Muscle layer of colon (tissue), 2 donors: ENCODE measurements around the gene APP.

Source experiments
- H3K27ac ChIP-seq: one replicate; pipeline ENCODE4 v1.7.0; 2013; ENCODE audit warnings: low read depth, mild to moderate bottlenecking, low read length, moderate library complexity
- H3K27me3 ChIP-seq, 2 donors: one replicate each; pipeline ENCODE4 v1.7.0; 2013; ENCODE audit warnings: low read length in 2 of 2, mild to moderate bottlenecking in 2 of 2; ENCODE audit not compliant: insufficient read depth in 2 of 2, control insufficient read depth in 1 of 2
- H3K36me3 ChIP-seq: one replicate; pipeline ENCODE4 v1.7.0; 2013; ENCODE audit warnings: mild to moderate bottlenecking, low read length; ENCODE audit not compliant: insufficient read depth
- H3K4me1 ChIP-seq: one replicate; pipeline ENCODE4 v1.7.0; 2013; ENCODE audit warnings: mild to moderate bottlenecking, low read length; ENCODE audit not compliant: insufficient read depth
- H3K4me3 ChIP-seq, 2 donors: one replicate each; pipeline ENCODE4 v1.7.0; 2013; ENCODE audit warnings: low read length in 2 of 2, low read depth in 1 of 2, mild to moderate bottlenecking in 1 of 2, moderate library complexity in 1 of 2
- H3K9ac ChIP-seq: one replicate; pipeline ENCODE4 v1.7.0; 2013; ENCODE audit warnings: low read length
- H3K9me3 ChIP-seq: one replicate; pipeline ENCODE4 v1.7.0; 2013; ENCODE audit warnings: mild to moderate bottlenecking, low read length
- donor health status: abdominal sarcoma.
- donor health status: Adenocarcinoma of cecum.

APP gene

DNA sequence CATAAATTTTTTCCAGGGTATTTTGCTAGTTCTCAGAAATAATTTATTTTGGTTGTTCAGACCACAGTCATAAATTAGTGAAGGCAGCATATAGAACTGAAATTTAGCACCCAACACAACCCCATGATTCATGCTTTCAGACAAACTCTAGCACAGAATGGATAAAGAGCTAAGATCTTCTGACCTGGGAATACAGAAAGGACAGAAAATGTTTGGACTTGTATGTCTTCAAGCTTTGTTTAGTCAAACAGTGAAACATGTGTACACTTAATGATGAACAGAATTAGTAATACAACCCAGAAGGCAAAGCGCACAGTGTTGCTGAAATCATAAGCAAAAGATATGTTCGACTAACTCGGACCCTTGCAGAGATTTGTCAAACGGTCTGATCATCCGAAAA, 205.6 kb downstream of the APP start:
- Histone ChIP-seq H3K36me3 (peaks cover 4% of the 10 kb centered on the region), H3K4me1 (no peaks in the 10 kb centered on the region), H3K9me3 (no peaks in the 10 kb centered on the region), H3K27ac (no peak overlapping the region), H3K27me3 (no peaks in the 10 kb centered on the region), H3K4me3 (no peak overlapping the region), H3K9ac (no peak overlapping the region)

DNA sequence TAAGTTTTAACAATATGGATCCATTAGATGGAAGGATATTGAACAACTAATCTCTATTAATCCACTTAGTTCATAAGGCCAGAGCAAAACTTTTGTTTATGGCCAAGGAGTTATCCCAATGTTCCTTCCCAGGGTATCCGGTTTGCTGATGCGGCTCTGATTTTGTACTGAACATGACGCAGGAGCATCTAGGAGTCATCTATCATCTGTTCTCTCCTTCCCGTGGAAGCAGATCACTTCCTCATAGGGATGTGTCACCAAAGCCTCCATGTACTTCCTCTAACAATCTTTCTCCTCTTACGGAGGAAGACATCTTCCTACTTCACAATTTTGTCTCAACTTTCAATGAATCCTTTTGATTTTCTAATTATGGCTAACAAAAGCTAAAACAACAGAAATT, 206.6 kb downstream of the APP start:
- Histone ChIP-seq H3K27me3 (no peaks in the 10 kb centered on the region), H3K36me3 (peaks cover 8% of the 10 kb centered on the region), H3K9ac (no peak overlapping the region), H3K4me1 (no peaks in the 10 kb centered on the region), H3K9me3 (no peaks in the 10 kb centered on the region), H3K27ac (no peak overlapping the region), H3K4me3 (no peak overlapping the region)

- Histone ChIP-seq H3K4me3 (no peak overlapping the region), H3K4me1 (no peaks in the 10 kb centered on the region), H3K27me3 (no peaks in the 10 kb centered on the region), H3K27ac (no peak overlapping the region), H3K9me3 (no peaks in the 10 kb centered on the region), H3K36me3 (peaks cover 8% of the 10 kb centered on the region), H3K9ac (no peak overlapping the region)
Observed at GRCh38 chr21:25963181-25963580, 207.4 kb downstream of the APP start.

DNA sequence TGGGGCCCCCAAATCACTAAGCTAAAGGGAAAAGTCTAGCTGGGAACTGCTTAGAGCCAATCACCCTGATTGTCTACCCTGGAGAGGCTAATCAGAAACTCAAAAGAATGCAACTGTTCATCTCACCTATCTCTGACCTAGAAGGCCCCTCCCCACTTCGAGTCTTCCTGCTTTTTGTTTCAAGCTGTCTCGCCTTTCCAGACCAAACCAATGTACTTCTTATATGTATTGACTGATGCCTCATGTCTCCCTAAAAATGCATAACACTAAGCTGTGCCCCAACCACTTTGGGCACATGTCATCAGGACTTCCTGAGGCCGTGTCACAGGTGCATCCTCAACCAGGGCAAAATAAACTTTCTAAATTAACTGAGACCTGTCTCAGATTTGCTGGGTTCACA, 209.5 kb downstream of the APP start:
- H3K27ac ChIP-seq = no peak overlapping the region
- no peaks in the 10 kb centered on the region for H3K4me1 ChIP-seq
- H3K9ac ChIP-seq = no peak overlapping the region

DNA sequence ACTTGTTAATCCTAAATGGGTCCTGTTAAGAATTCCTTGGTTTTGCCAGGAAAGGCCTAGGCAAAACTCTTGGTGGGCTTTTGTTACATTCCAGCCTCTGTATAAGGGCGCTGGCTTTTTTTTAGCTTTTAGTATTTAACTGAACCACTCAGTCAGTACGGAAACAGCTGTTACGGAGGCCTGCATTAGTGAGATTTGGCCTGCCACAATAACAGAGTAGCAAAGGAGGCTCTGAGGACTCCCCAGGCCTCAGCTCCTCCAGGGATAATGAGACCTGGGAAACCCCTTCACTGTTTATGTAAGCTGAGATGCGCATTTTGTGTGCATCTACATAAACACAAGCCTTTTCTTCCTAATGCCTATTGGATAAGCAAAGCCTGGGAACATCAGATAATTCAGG, 210.2 kb downstream of the APP start:
- Histone ChIP-seq H3K4me1 (no peaks in the 10 kb centered on the region), H3K27ac (no peak overlapping the region), H3K36me3 (peaks cover 8% of the 10 kb centered on the region), H3K9ac (no peak overlapping the region), H3K9me3 (no peaks in the 10 kb centered on the region), H3K4me3 (no peak overlapping the region), H3K27me3 (no peaks in the 10 kb centered on the region)

More for the DNA sequence above, 209.5 kb downstream of the APP start:
- Histone ChIP-seq H3K4me3 (no peak overlapping the region), H3K36me3 (peaks cover 8% of the 10 kb centered on the region), H3K27me3 (no peaks in the 10 kb centered on the region), H3K9me3 (no peaks in the 10 kb centered on the region)

DNA sequence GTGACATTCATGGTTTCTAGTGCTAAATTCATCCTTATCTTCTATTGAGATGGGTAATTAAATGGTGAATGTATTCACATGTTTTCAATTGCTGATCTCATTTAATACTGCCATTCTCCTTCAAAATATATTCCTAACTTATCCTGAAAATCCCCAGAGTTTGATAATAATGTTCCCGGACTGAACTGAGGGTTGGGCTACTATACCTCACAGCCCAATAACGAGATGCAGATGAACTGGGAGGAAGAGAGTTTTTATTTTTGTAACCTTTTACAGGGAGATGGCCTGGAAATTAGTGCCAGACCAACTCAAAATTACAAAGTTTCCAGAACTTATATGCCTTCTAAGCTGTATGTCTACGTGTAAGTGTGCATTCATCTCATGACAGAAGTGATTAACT, 210.8 kb downstream of the APP start:
- H3K9ac ChIP-seq = no peak overlapping the region
- no peak overlapping the region for H3K4me3 ChIP-seq
- H3K27ac ChIP-seq = no peak overlapping the region

GRCh38 chr21:25956993-25957714, 213.4 kb downstream of the APP start:
- no peak overlapping the region for H3K27ac ChIP-seq
- H3K9ac ChIP-seq = no peak overlapping the region
- H3K36me3 ChIP-seq = peaks cover 7% of the 10 kb centered on the region
- H3K4me3 ChIP-seq = no peak overlapping the region
- no peaks in the 10 kb centered on the region for H3K9me3 ChIP-seq
- H3K4me1 ChIP-seq = no peaks in the 10 kb centered on the region
- no peaks in the 10 kb centered on the region for H3K27me3 ChIP-seq

More for the DNA sequence above, 210.8 kb downstream of the APP start:
- Histone ChIP-seq H3K36me3 (peaks cover 7% of the 10 kb centered on the region), H3K27me3 (no peaks in the 10 kb centered on the region), H3K4me1 (no peaks in the 10 kb centered on the region), H3K9me3 (no peaks in the 10 kb centered on the region)

GRCh38 chr21:25955646-25956045, 214.9 kb downstream of the APP start:
- Histone ChIP-seq H3K4me1 (no peaks in the 10 kb centered on the region), H3K4me3 (no peak overlapping the region), H3K9me3 (no peaks in the 10 kb centered on the region), H3K9ac (no peak overlapping the region), H3K27ac (no peak overlapping the region), H3K36me3 (peaks cover 7% of the 10 kb centered on the region), H3K27me3 (no peaks in the 10 kb centered on the region)

DNA sequence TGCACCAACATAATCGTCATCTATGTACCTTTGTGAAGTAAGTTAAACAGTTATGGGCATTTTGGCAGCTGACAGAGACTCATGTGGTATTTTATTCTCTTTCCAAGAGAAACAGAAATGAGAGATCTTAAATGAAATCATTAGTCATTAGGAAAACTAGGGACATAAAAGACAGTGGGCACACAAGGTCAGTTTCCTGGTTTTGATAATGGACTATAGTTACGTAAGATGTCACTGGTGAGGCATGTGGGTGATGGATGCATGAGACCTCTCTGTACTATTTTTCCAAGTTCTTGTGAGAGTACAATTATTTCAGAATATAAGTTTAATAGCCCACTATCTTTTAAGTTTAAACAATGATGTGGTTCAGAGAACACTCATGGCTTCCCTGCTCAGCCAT, 216.9 kb downstream of the APP start:
- Histone ChIP-seq H3K36me3 (peaks cover 4% of the 10 kb centered on the region), H3K9ac (no peak overlapping the region), H3K4me3 (no peak overlapping the region), H3K4me1 (no peaks in the 10 kb centered on the region), H3K9me3 (no peaks in the 10 kb centered on the region), H3K27me3 (no peaks in the 10 kb centered on the region), H3K27ac (peak overlapping the region; percentile 1)

- Histone ChIP-seq H3K36me3 (peaks cover 4% of the 10 kb centered on the region), H3K4me3 (no peak overlapping the region), H3K27me3 (no peaks in the 10 kb centered on the region), H3K9ac (no peak overlapping the region), H3K4me1 (no peaks in the 10 kb centered on the region), H3K9me3 (no peaks in the 10 kb centered on the region), H3K27ac (no peak overlapping the region)
Observed at GRCh38 chr21:25953196-25953595, 217.4 kb downstream of the APP start.

DNA sequence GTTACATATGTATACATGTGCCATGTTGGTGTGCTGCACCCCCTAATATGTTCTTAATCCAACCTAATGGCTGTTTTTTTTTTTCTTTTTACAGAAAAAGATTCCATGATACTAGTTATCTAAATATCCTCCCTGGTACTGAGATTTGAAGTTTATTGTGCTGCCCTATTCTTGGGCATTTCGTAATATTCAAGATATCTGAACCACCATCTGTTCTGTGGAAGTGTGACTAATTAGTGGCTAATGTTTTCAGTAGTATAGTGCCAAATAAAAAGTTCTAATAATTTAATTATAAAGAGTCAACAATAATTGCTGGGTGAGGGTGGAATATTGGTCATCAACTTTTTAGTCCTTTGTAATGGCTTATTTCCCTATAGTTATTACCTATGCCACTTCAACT, 218.3 kb downstream of the APP start:
- no peaks in the 10 kb centered on the region for H3K9me3 ChIP-seq
- peaks cover 4% of the 10 kb centered on the region for H3K36me3 ChIP-seq
- H3K4me3 ChIP-seq = no peak overlapping the region
- no peaks in the 10 kb centered on the region for H3K27me3 ChIP-seq
- no peak overlapping the region for H3K9ac ChIP-seq
- H3K4me1 ChIP-seq = no peaks in the 10 kb centered on the region
- H3K27ac ChIP-seq = no peak overlapping the region

DNA sequence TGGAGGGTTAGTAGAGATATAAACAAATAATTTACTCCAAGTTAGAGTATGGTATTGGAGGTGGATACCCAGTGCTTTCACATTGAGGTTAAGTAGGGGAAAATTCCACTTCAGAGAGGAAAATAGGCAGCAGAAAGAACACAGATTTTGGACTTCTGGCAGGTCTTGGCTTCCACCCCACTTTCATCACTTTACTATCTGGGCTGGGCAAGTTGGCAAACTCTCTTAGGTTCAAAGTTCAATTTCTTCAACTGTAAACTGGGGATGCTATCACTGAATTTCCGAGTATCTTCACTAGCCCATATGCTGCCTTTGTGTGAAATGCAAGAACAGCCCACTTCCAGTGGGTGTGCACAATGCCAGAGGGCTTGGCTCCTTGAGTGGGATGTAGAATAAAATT, 220.9 kb downstream of the APP start:
- Histone ChIP-seq H3K27ac (no peak overlapping the region), H3K27me3 (no peaks in the 10 kb centered on the region), H3K4me3 (no peak overlapping the region), H3K4me1 (no peaks in the 10 kb centered on the region), H3K9me3 (no peaks in the 10 kb centered on the region), H3K9ac (no peak overlapping the region), H3K36me3 (no peaks in the 10 kb centered on the region)
